Fibroblast of peridontal ligament (primary cell): ENCODE data around the gene TNFAIP6.
"Not testable (repeated sequence)": the region's sequence is repeated elsewhere in the genome, so short reads cannot be mapped to it uniquely, and the experiment has no call there.

Source experiments
- DNase-seq: peaks from one replicate; pipeline ENCODE4 v3.0.0-alpha.2; 2010; ENCODE audit errors: extremely low read depth

The TNFAIP6 gene

GRCh38 chr2:151417650-151418049 is 60.3 kb downstream of the TNFAIP6 start:
- DNase-seq, result no peak

- DNase-seq, result not testable (repeated sequence)
These were observed 64.3 kb downstream of the TNFAIP6 start for GRCh38 chr2:151421681-151422080.

GRCh38 chr2:151422917-151423439 is 65.6 kb downstream of the TNFAIP6 start:
- no peak for DNase-seq

- no peak for DNase-seq
These were observed 66.4 kb downstream of the TNFAIP6 start for GRCh38 chr2:151423760-151424159.
